ENCODE data around the gene RSL1D1.

The RSL1D1 gene

DNA sequence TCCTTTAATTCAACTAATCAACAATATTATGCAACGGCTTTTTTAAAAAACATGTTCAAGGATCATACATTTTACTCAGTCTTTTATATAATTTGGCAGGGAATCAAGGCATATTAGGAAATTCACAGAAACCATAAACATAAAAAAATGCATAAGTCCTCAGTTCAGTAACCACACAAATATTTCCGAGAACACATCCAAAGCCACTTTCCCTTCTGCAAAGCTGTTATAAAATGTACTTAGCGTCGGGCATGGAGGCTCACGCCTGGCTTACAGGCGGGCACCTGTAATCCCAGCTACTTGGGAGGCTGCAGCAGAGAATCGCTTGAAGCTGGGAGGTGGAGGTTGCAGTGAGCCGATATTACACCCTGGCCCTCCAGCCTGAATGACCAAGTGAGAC lies 44.6 kb downstream of the RSL1D1 start:
- no peak for DNase-seq
- in situ Hi-C loops (cut with MboI; ENCODE audit: low pct_unique_long_range_greater_than_20kb, low sequenced_read_pairs): loop anchor here (25.0 kb wide), 1 partner anchor 394 kb away; no protein-coding TSS in a partner anchor

DNA sequence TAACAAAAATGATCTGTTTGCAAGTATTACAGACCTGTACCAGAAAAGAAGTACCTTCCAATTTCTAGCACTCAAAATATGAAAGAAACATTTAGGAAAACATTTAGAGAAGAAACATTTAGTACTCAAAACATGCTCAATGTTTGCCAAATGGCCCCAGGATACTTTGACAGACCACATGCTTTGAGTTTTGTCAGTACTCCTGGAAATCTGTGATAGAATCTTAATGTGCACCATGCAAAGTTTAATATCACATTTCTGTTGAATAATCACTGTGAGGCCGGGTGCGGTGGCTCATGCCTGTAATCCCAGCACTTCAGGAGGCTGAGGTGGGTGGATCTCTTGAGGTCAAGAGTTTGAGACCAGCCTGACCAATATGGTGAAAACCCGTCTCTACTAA lies 45.8 kb downstream of the RSL1D1 start:
- in situ Hi-C loops (cut with MboI; ENCODE audit: low pct_unique_long_range_greater_than_20kb, low sequenced_read_pairs): loop anchor here (25.0 kb wide), 1 partner anchor 393 kb away; no protein-coding TSS in a partner anchor
- no peak for DNase-seq

DNA sequence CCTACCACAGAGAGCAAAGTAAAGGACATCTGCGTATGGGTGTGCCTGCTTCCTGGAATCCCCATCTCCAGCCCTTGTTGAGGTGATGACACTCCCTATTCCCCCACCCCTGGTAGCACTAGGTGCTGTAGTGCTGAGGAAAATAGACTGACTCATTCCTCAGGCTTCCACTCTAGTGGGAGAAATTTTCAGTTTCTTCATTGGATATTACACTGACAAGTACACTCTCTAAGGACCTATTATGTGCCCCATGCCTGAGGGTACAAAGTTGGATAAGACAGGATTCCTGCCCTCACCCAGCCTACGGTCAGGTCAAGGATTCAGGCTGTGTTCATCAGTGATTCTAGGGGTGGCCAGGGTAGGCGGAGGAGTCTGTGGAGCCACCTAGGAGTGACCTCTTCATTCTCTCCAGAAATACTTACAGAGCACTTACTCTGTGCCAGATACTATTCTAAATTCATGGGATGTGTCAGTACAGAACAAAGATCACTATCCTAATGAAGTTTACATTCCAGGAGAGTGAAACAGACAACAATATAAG lies 49.8 kb downstream of the RSL1D1 start:
- DNase-seq: no peak
- in situ Hi-C loops (cut with MboI; ENCODE audit: low pct_unique_long_range_greater_than_20kb, low sequenced_read_pairs): loop anchor here (25.0 kb wide), 1 partner anchor 389 kb away; no protein-coding TSS in a partner anchor

DNA sequence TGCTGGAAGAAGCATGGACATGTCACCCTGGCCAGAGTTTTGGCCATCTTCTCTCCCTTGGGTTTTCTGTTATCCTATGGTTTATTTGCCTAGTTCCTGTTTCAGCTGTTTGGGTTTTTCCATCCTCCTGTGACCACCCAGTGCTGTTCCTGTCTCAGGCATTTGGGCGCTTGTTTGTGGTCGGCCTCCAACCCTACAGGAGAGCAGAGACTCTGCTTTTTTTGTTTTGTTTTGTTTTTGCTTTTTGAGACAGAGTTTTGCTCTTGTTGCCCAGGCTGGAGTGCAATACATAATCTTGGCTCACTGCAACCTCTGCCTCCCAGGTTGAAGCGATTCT lies 51.0 kb downstream of the RSL1D1 start:
- DNase-seq: peak; percentile 67
- in situ Hi-C loops (cut with MboI; ENCODE audit: low pct_unique_long_range_greater_than_20kb, low sequenced_read_pairs): loop anchor here (25.0 kb wide), 1 partner anchor 388 kb away; no protein-coding TSS in a partner anchor

DNA sequence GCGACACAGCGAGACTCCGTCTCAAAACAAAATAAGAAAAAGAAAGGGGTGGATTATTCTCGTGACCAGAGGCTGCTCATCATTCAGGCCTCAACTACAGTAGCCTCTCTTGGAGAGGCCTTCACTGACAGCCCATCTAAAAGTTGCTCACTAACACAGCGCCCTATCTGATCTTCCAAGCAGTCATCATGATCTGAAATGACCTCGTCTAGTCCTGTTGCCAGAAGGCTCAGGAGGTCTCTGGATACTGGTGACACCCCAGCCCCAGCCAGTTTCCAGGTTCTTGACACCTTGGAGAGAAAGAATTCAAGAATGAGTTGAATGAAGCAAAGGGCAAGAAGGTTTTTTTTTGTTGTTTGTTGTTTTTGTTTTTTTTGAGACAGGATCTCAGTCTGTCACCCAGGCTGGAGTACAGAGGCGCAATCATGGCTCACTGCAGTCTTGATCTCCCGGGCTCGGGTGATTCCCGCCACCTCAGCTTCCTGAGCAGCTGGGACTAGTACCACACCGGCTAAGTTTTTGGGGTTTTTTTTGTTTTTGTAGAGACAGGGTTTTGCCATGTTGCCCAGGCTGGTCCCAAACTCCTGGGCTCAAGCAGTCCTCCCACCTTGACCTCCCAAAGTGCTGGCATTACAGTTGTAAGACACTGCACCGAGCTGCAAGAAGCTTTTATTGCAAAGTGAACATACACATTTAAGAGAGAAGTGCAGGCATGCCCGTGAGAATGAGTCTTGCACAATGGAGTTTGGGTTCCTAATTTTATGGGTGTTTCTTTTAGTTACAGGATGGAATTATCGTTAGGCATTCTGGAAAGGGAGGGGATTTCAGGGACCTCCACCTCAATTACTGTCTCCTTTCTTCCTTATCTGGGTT lies 51.6 kb downstream of the RSL1D1 start:
- peak; percentile 65 for DNase-seq
- in situ Hi-C loops (cut with MboI; ENCODE audit: low pct_unique_long_range_greater_than_20kb, low sequenced_read_pairs): loop anchor here (25.0 kb wide), 1 partner anchor 387 kb away; no protein-coding TSS in a partner anchor

DNA sequence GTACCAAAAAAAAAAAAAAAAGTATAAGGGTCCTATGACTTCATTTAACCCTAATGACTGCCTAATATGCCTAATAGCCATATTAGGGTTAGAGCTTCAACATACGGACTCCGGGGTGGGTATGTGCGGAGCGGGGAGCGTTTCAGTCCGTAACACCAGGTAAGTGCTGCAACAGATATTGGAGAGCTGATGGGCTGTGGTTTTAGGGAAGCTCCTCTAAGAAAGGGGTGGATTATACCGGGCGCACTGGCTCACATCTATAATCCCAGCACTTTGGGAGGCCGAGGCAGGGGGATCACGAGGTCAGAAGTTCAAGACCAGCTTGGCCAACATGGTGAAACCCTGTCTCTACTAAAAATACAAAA lies 52.3 kb downstream of the RSL1D1 start:
- no peak for DNase-seq
- in situ Hi-C loops (cut with MboI; ENCODE audit: low pct_unique_long_range_greater_than_20kb, low sequenced_read_pairs): no loop called here

DNA sequence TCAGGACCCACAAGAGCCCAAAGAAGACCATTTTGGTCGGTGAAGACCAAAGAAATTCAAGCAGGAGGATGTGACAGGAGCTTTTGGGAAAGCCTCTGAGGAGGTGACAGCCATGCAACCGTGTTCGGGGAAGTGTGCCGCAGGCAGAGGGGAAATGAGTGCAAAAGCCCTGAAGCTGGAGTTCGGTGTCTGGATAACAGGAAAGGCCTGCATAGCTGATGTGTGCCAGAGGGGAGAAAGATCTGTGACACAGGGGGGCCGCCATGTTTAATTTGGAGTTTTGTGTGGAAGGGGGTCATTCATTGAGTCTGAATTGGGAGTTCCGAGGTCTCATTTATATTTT lies 53.4 kb downstream of the RSL1D1 start:
- in situ Hi-C loops (cut with MboI; ENCODE audit: low pct_unique_long_range_greater_than_20kb, low sequenced_read_pairs): no loop called here
- no peak for DNase-seq

DNA sequence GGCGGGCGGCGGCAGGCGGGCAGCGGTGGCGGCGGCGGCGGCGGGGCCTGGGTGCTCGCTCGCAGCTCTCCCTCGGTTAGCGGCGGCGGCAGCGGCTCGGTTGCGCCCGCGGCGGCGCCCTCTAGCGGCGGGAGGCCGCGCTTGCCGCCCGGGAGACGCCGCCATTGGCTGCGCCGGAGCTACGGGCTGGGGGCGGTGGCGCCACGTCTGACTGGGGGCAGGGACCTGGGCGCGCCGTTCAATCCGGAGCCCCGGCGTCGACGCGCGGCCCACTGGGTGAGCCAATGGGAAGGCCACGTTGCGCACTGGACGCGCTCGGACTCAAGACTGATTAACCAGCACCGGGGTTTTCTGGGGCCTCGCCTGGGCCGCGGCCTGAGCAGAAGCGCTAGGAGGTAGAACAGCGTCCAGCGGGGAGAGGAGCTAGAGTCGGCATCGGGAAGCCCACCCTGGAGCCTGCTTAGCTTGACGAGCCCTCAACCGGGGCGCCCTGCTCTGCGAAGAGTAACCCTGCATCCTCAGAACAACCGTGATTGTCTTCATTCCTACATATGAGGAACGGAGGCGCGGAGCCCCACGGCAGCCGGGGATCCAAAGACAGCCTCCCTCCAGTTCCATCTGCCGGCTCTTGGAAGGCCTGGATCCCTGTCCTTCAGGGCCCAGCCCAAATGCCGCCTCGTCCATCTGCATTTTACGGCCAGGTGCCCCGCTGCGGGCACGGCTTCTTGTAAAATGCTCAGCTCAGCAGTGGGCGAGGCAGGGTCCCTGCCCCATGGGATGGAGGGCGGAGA lies 54.0 kb downstream of the RSL1D1 start, which contains the start of gene ZC3H7A:
ZC3H7A (minus strand) TSS at position 93 of the 791 bp plus-strand sequence. CDS start 14,904 bp downstream, outside the sequence.
- DNase-seq: peak; percentile 97
- in situ Hi-C loops (cut with MboI; ENCODE audit: low pct_unique_long_range_greater_than_20kb, low sequenced_read_pairs): no loop called here

DNA sequence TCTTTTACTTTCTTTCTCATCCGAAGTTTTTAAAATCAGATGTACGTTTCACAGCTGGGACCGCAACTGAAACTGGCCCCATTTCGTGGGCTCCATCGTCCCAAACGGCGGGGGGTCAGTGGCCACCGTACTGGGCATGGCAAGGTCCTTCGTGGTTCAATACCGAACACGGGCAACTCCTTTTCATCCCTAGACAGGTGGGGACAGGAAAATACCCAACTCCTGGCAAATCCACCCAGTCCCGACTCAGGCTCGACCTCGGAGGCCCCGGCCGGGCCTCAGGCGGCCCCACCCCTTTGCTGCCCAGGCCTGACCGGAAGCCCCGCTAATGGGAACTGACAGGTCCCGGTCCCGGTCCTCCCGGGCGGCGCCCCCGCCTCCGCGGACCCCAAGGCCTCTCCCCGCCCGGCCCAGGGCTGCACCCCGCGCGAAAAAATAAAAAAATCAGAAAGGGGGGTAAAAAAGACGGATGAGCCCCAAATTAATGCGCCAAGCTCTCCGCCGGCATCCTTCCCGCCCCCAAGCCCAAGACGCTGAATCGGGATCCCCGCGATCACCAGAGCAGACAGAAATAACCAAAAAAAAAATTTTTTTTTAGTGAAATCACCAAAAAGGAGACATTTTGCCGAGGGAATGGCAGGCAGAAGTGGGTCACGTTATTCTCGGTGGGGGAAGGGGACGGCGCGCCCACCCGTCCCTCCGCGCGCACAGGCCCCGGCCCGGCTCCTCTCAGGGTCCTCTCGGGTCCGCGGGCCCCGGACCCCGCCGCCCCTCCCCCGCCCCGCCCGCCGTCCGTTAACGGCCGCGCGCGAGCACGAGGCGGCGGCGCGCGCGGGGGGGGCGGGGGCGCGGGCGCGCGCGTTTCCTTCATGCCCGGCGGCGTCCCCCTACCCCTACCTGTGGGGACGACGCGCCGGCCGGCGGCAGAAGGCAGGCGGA lies 54.8 kb downstream of the RSL1D1 start:
- no peak for DNase-seq
- in situ Hi-C loops (cut with MboI; ENCODE audit: low pct_unique_long_range_greater_than_20kb, low sequenced_read_pairs): no loop called here

DNA sequence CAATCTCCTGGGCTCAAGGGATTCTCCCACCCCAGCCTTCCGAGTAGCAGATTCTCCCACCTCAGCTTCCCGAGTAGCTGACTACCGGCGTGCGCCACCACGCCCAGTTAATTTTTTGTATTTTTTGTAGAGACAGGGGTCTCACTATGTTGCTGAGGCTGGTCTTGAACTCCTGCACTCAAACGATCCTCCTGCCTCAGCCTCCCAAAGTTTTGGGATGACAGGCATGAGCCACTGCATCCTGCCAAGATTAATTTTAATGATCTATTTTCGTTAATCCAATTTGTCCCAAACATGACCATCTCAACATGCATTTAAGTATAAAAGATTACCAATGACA lies 55.5 kb downstream of the RSL1D1 start:
- DNase-seq: no peak
- in situ Hi-C loops (cut with MboI; ENCODE audit: low pct_unique_long_range_greater_than_20kb, low sequenced_read_pairs): no loop called here

DNA sequence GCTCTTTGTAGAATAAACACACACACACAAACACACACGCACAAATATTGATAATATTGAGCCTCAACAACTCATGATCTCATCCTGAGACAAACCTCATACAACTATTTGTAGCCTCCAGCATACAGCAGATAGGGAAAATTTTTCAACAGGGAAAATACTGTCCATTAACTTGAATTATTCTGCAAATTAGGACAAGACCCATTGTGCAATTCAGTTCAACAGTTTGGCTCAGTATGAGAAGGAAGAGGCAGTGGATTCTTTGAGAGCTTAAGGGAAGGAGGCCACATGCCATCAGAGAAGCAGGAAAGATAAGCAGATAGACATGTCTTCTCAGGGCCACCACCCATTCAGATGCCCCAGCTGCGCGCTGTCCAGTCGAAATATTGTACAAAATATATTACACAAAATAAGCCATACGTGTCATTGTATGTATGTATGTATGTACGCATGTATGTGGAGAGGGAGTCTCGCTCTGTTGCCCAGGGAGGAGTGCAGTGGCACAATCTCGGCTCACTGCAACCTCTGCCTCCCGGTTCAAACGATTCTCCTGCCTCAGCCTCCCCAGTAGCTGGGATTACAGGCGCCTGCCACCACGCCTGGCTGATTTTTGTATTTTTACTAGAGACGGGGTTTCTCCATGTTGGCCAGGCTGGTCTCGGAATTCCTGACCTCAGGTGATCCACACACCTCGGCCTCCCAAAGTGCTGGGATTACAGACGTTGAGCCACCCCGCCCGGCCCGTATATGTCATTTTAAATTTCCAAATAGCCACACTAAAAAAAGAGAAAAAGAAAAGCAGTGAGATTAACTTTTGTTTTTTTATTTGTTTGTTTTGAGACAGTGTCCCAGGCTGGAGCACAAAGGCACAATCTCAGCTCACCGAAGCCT lies 56.1 kb downstream of the RSL1D1 start:
- DNase-seq: no peak
- in situ Hi-C loops (cut with MboI; ENCODE audit: low pct_unique_long_range_greater_than_20kb, low sequenced_read_pairs): no loop called here

DNA sequence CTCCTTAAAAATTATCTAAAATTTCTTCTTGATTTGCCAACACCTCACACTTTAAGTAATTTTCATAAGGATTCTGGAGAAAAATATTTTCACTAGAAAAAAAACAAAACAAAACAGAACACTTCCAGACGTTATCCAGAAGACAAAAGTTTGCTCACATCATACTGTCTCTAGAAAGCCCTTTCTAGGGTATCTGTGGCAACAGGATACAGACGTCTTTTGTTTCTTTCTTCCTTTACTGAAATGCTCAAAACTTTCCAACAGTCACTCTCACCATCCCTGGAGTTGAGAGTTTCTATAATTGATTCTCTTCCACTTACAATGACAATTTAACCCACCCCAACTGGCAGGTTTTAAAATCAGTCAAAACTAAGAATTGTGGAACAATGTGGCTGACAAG lies 56.9 kb downstream of the RSL1D1 start:
- DNase-seq: no peak
- in situ Hi-C loops (cut with MboI; ENCODE audit: low pct_unique_long_range_greater_than_20kb, low sequenced_read_pairs): no loop called here

DNA sequence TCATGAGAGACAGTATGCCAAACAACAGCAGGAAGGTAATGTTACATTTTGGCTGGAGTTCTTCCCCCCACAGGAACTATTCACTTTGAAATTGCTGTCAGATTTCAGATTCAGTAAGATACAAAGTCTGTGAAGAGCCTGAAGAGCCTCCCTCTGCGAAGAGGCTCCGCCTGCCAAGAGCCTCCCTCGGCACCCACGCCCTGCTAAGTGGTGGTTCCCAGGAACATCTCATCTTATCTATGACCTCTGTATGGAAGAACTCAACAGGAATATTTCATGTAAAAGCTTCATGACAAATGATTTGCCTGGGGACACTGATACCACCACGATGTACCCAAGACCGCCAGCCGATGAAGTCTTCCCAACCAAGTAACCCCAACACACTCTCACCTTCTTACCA lies 57.5 kb downstream of the RSL1D1 start:
- in situ Hi-C loops (cut with MboI; ENCODE audit: low pct_unique_long_range_greater_than_20kb, low sequenced_read_pairs): no loop called here

DNA sequence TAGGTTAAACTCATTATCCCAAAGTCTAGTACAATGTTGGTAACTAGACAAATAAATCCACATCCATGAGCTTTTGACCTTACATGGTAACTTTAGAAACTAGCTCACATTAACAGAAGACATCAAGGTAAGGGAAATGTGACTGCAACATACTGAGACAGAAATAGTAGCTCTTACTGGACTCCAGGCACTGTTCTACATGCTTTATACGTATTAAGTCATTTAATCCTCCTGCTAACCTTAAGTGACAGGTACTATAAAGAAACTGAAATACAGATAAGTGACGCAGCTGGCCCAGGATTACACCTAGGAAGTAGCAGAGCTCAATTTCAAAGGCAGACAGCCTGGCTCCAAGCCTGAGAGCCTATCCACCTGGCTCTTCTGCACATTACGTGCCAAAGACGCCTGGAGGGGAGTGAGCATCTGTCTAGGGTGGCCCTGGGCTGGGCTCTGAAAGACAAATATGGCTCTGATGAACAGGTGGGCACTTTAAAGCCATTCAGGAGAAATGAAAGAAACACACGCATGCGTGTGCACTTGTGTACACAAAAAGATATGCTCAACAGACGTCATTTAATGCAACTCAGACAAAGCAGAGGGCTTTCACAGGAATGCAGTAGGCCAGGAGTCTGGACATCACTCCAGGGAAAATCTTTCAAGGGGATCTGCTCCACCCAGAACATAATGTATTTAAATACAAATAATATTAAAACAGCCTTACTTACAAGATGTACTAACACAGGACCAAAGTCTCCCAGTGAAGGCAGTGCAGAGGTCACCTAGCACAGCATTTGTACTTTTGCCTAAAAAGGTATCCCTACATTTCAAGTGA lies 58.7 kb downstream of the RSL1D1 start:
- DNase-seq: no peak
- in situ Hi-C loops (cut with MboI; ENCODE audit: low pct_unique_long_range_greater_than_20kb, low sequenced_read_pairs): no loop called here

More for the DNA sequence above, 57.5 kb downstream of the RSL1D1 start:
- no peak for DNase-seq

DNA sequence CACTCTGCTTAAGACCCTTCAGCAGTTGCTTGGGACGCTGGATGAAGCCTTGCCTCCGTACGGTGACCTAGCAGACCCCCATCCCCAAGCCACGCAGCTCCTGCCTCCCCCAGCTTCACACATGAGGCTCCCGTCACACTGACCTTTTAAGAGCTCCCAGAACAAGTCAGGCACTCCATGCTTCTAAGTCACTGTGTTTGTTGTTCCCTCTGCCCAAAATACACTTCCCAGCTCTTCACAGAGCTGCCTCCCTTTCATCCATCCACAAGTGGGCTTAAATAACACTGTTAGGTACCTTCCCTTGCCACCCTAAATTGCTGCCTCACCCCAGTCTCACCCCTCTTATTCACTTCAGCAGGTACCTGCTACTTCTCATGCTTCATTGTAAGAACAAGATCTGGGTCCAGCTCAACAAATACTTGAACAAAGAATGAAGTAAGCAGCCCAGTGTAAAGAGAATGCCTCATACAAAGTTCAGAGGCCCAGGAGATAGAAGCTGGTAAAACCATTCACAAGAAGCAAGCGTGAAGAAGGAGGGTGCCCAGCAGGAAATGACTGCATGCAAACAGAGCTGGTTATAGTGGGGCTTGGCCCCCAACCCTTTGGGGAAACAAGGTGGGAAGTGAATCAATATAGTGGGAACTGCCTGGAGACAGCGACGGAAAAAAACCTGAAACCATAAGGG lies 60.1 kb downstream of the RSL1D1 start:
- in situ Hi-C loops (cut with MboI; ENCODE audit: low pct_unique_long_range_greater_than_20kb, low sequenced_read_pairs): no loop called here
- DNase-seq: no peak

DNA sequence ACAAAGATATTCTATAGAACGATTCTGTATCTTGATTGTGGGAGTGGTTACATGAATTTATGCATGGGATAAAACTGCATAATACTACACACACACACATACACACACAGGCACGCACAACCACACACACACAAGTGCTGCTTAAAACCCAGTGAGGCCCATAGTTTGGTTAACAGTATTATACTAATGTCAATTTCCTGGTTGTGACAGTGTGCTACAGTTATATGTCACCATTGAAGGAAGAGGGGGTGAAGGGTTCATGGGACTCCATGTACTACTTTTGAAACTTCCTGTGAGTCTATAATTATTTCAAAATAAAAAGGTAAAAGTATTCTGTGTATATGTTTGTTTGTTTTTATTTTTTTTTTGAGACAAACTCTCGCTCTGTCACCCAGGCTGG lies 62.4 kb downstream of the RSL1D1 start:
- no peak for DNase-seq
- in situ Hi-C loops (cut with MboI; ENCODE audit: low pct_unique_long_range_greater_than_20kb, low sequenced_read_pairs): no loop called here

Data from KBM-7 (cell line).